HG02981 (cell line): Measurements from ENCODE around the gene ZNF581.
A peak's percentile ranks its signal among the peaks of the same experiment; 100 is the strongest.

Experiments used
- ATAC-seq: cut with Tn5 transposase; IDR thresholded peaks from one replicate; pipeline ENCODE4 v1.9.1; 2021; ENCODE audit warnings: mild to moderate bottlenecking, moderate library complexity; ENCODE audit not compliant: unreplicated experiment

The ZNF581 gene

GRCh38 chr19:55678121-55678671 lies 34.7 kb downstream of the ZNF581 start:
- ATAC-seq: peak; percentile 71

- no peak for ATAC-seq
Measured at GRCh38 chr19:55679343-55680257, 36.2 kb downstream of the ZNF581 start.

GRCh38 chr19:55680339-55681130 lies 37.1 kb downstream of the ZNF581 start:
- no peak for ATAC-seq

DNA sequence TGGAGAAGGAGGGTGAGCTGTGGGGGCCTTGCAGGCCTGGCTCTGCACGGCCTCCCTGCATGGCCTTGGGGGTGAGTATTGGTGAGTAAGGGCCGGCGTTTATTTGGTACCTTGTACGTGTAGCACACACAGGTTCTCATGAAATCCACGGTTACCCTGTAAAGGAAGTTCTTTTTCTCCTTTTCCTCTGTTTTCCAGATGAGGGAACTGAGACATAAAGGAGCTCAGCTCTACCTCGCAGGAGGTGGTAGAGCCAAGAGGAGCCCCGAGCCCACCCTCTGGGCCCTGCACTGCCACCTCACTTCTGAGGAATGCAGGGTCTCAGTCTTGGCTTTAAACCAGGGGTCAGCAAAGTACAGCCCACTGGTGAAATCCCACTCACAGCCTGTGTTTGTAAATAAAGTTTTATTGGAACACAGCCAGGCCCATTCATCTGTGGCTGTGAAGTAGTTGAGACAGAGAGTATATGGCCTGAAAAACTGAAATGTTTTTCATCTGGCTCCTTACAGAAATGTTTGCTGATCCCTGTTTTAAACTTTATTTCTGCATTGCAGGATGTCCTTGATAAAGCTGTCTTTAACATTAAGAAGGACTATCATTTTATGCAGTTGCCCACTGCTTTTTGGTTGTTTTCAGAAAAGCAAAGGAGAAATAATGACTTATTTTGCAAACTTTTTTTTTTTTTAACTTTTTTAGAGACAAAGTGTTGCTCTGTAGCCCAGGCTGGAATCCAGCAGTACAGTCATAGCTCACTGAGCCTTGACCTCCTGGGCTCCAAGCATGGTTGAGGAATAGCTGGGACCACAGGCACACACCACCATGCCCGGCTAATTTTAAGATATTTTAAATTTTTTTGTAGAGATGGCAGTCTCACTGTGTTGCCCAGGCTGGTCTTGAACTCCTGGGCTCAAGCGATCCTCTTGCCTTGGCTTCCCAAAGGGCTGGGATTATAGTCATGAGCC lies 38.0 kb downstream of the ZNF581 start:
- ATAC-seq: no peak

DNA sequence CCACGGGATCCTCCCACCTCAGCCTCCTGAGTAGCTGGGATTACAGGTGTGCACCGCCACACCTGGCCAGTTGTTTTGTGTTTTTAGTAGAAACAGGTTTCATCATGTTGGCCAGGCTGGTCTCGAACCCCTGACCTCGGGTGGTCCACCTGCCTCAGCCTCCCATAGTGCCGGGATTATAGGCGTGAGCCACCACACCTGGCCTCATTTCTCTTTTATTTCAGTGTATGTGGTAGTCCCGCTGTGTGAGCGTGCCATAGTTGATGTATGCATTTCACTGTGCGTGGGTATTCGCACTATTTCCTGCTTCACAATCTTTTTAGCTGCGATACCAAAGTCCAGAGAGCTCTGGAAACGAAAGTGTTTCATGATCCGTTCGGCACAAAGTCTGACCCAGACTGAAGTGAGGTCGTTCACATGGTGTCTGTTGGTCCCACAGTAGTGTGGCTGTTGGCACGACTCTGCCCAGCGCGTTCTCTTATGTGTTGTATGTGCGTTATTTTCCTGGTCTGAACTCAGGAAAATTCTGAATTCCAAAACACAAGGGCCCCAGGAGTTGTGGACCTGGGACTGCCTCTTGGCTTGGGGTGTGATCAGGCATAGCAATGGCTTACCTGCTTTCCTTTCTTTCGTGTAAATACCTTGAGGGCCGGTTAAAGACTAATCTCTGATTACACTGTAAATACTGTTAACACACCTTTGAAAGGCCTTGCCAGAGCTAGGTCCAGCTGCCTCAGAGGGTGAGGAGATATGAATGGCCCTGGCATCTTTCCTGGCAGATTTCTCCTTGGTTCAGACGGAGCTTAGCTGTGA lies 40.2 kb downstream of the ZNF581 start:
- no peak for ATAC-seq

GRCh38 chr19:55684946-55685681 lies 41.7 kb downstream of the ZNF581 start:
- no peak for ATAC-seq

DNA sequence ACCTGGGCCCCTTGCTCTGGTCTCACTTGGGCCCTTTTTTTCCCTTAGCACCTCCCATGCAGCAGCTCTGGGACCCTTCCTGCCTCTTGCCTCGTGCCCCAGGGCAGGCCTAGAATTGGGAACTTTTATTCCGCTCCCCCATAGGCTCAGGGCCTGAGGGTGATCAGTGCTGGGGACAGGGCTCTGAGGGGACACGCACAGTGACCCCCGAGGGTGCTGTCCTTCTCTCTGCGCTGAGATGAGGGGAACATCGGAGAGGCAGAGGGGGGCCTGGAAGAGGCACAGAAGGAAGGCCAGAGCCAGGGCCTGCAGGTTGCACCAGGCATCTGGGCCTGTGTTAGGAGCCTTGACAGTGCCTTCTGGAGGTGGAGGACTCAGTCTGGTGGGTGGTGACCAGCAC lies 42.3 kb downstream of the ZNF581 start:
- ATAC-seq: no peak

DNA sequence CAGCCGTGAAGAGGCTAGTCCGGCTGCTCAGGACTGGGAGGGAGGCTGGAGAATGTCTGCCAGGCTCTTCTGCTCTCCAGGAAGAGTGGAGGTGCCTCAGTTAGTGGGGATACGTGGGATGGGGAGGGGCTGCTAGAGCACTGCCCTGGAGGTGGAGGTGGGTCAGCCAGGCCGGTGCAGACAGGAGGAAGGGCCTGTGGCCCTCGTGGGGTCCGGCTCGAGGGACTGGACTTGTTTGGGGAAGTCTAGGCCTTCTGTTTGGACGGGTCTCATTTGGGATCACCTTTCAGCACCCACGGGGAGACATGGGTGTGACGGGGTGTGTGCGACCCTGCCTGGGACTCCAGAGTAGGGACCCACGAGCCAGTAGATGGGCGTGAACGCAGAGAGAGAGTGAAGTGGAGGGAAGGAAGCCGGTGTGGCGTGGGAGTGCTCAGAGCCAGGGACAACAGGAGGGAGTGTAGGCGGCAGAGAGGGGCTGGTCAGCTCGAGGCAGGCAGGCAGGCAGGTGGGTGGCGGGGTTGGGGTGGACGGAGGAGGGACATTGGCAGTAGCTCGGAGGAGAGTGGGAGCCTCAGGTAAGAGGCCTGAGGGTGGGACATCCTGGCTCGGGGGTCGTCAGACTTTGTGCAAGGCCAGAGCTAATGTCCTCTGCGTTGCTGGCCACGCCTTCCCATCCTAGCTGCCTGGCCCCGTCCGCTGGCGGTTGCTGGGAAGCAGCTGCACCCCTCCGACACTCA lies 43.0 kb downstream of the ZNF581 start:
- ATAC-seq: no peak

DNA sequence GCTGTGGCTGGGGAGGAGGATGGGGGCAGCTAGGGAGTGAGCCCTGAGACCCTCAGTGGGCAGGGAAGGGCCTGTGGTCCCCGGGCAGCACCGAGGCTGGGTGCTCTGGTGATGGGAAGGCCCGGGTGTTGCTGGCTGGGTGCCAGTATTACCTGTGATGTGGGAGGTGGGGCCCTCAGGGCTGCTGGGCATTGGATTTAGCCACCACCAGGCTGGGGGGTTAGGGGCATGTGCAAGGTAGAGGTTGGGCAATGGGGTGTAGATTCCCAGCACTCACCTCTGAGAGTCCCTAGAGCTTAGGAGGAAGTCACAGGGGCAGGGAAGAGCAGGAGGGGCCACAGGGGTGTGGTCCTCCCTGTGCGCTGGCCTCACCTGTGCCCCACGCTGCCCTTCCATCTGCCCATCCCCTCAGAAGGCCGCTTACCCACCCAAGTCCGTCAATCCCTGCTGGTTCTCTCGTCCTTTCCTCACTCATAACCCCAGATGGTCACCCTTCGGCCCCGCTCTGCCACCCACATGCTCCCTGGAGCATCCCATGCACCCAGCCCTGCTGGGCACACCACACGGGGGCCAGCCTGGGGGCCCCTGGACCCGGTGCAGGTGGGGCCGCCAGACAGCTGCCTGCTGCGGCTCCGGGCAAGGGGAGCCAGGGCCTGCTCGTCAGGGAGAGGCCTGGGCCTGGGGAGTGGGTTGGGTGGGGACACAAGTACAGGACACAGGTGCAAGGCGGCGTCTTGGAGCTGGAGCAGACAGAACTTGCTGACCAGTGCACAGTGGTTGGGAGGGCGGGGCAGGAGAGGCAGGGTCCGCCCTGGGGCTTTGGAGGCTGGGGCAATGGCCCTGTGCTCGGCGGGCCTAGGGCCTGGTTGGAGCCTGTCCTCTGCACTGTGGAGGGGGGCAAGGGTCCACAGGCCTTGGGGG lies 44.1 kb downstream of the ZNF581 start:
- no peak for ATAC-seq

GRCh38 chr19:55688422-55689218 lies 45.2 kb downstream of the ZNF581 start:
- no peak for ATAC-seq

GRCh38 chr19:55689411-55690108 lies 46.1 kb downstream of the ZNF581 start:
- no peak for ATAC-seq

DNA sequence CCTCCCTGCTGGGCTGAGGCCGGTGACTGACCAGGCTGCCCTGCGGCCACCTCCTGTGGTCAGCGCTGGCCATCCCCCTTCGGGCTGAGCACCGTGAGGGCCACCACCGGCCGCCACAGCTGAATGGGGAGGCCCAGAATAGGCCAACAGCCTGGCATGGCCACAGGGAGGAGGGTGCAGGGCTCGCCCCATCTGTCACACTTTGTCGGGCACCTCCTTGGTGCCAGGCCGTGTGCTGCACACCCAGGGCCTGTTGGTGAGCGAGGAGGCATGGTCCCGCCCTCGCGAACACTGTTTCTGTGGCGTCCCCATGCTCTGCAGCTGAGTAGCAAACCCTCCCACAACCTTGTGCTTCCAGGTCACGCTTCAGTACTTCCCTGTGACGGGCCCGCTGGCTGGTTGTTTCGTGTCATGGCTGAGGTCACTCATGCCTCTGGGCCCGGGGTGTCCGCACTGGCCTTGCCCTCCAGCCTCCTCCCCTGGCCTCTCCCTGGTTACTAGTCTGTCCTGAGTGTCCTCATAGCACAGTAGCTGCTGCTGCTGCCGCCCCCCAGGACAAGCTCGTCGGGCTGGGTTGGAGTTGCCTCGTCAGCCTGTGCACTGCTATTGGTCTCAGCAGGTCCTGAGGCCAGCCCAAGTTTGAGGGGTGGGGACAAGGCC lies 46.8 kb downstream of the ZNF581 start:
- no peak for ATAC-seq

- no peak for ATAC-seq
Measured at GRCh38 chr19:55690769-55691545, 47.5 kb downstream of the ZNF581 start.
